Upper lobe of left lung (tissue), 4 donors: ENCODE data around the gene TCF23.

ENCODE experiments used
- CTCF ChIP-seq, 6 experiments: fragments of 450-650 bp in 4 of 6; fragments of 200-600 bp in 2 of 6; sonication (generic) in 2 of 6; IDR thresholded peaks; one replicate each; pipeline ENCODE4 v1.5.1; 2016 to 2019; ENCODE audit warnings: antibody characterized with exemption in 6 of 6
- POLR2A ChIP-seq, 4 donors: fragments of 450-650 bp; IDR thresholded peaks; one replicate each; pipeline ENCODE4 v1.5.1; 2016 to 2017; ENCODE audit warnings: antibody characterized with exemption in 4 of 4, mild to moderate bottlenecking in 2 of 4
- POLR2AphosphoS5 ChIP-seq, 2 donors: sonication (generic); formaldehyde crosslinking; IDR thresholded peaks; one replicate each; pipeline ENCODE4 v1.5.1; 2017; ENCODE audit warnings: antibody characterized with exemption in 2 of 2

DNA sequence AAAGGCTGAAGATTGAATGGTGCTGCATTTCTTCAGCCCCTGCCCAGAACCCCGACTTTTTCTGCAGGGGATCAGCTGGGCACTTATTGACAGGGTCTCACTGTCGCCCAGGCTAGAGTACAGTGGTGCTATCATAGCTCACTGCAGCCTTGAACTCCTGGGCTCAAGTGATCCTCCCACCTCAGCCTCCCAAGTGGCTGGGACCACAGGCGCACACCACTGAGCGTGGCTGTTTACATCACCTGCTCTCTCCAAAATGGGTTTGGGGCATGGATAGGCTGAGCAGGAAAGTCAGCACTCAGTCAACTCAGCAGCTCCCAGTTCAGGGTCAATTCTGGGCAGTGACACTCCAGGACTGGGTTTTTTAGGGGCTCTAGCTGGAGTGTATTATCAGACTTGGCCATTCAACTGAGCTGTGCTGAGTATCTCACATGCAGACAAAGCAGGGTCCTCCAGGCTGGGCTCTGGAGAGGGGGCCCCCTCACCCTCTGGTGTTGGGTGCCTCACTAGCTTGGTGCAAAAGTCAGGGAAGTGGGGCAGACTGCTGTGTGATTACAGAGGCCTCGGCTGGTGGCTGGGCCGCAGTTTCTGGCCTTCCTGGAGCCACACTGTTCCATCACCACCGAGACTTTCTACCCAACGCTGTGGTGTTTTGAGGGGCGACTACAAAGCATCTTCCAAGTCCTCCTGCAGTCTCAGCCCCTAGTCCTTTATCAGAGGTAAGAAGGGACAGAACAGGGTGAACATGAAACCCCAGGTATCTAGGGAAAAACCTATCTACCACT lies 20.7 kb upstream of the TCF23 start:
- no peak for TF ChIP-seq CTCF (IDR thresholded peaks at IDR 0.05)
- TF ChIP-seq POLR2AphosphoS5 (IDR thresholded peaks at IDR 0.05) = no peak
- TF ChIP-seq POLR2A (IDR thresholded peaks at IDR 0.05) = no peak
